K562 (cell line): Measurements from ENCODE around the gene BCL2L13. TPM values are rescaled to one million over a fixed set of nuclear protein-coding genes. Genes with fewer than 3 reads are reported as not detected.
A peak's percentile ranks its signal among the peaks of the same experiment; 100 is the strongest.

Experiments used
- CBFB ChIP-seq: sonication (generic); formaldehyde crosslinking; IDR thresholded peaks from 2 replicates; pipeline ENCODE4 v1.4.0; 2020; ENCODE audit warnings: mild to moderate bottlenecking, missing genetic modification reagents
- NCOA1 ChIP-seq: fragments of 450-650 bp; IDR thresholded peaks from 2 replicates; pipeline ENCODE4 v1.6.1; 2016; ENCODE audit warnings: low read depth
- SMARCA4 ChIP-seq: fragments of 450-650 bp; IDR thresholded peaks from 2 replicates; pipeline ENCODE4 v1.6.1; 2016
- TAF15 ChIP-seq: fragments of 200-400 bp; formaldehyde crosslinking; IDR thresholded peaks from 2 replicates; pipeline ENCODE4 v1.6.1; 2017; ENCODE audit warnings: mild to moderate bottlenecking, low read depth, low read length, moderate library complexity
- TAF7 ChIP-seq: fragments of 450-650 bp; IDR thresholded peaks from 2 replicates; pipeline ENCODE4 v1.6.1; 2016; ENCODE audit warnings: missing genetic modification characterization, missing compliant biosample characterization
- ZNF124 ChIP-seq: sonication (generic); formaldehyde crosslinking; IDR thresholded peaks from 2 replicates; pipeline ENCODE4 v1.8.1; 2022; ENCODE audit warnings: missing genetic modification reagents
- ZNF140 ChIP-seq: fragments of 250-450 bp; sonication (Bioruptor Pico); IDR thresholded peaks from 2 replicates; pipeline ENCODE4 v1.8.0; 2021; ENCODE audit warnings: moderate library complexity, mild to moderate bottlenecking, inconsistent platforms
- polyA plus RNA-seq, 8 experiments: library from polyadenylated mRNA; depleted of rRNA in 4 of 8; stranded (reverse) in 5 of 8; unstranded in 3 of 8; fragments of >200 nt; fragmentation: Nextera tagmentation in 2 of 8; fragmentation: Illumina TruSeq in 1 of 8; extraction: Ambion mirVana in 2 of 8; extraction: Trizol in 1 of 8; gene quantifications; 2 replicates each; pipeline versions ENCODE4 v1.2.1 to v1.2.3, GENCODE V29; 2011 to 2014; ENCODE audit warnings: inconsistent platforms in 1 of 8, missing spikeins in 1 of 8
- total RNA-seq, 7 experiments: library from RNA; depleted of rRNA in 6 of 7; stranded (reverse); fragments of >200 nt in 6 of 7; fragmentation: Illumina TruSeq in 2 of 7; extraction: Trizol in 2 of 7; gene quantifications; 2 replicates each; pipeline versions ENCODE4 v1.2.1 to v1.2.3, GENCODE V29; 2011 to 2021; ENCODE audit warnings: low replicate concordance in 1 of 7
- TF ChIP-seq, protein P1 (sequence below): fragments of 450-650 bp; IDR thresholded peaks from 2 replicates; pipeline ENCODE4 v1.6.1; 2016; ENCODE audit warnings: mild to moderate bottlenecking, moderate library complexity
- TF ChIP-seq, protein P2 (sequence below): fragments of 250-450 bp; sonication (Bioruptor Pico); IDR thresholded peaks from 2 replicates; pipeline ENCODE4 v1.8.0; 2021; ENCODE audit warnings: mild to moderate bottlenecking, moderate library complexity
- TF ChIP-seq, protein P3 (sequence below): fragments of 250-450 bp; sonication (Bioruptor Pico); IDR thresholded peaks from 2 replicates; pipeline ENCODE4 v1.8.0; 2021; ENCODE audit warnings: moderate library complexity, mild to moderate bottlenecking, inconsistent platforms

Gene BCL2L13
- total and polyA plus RNA-seq, 9 of the 15 experiments (the other 6 are each of a cell fraction or from before 2014, with no cell fraction given): 41.5 to 63.4 (median 56.5) TPM

DNA sequence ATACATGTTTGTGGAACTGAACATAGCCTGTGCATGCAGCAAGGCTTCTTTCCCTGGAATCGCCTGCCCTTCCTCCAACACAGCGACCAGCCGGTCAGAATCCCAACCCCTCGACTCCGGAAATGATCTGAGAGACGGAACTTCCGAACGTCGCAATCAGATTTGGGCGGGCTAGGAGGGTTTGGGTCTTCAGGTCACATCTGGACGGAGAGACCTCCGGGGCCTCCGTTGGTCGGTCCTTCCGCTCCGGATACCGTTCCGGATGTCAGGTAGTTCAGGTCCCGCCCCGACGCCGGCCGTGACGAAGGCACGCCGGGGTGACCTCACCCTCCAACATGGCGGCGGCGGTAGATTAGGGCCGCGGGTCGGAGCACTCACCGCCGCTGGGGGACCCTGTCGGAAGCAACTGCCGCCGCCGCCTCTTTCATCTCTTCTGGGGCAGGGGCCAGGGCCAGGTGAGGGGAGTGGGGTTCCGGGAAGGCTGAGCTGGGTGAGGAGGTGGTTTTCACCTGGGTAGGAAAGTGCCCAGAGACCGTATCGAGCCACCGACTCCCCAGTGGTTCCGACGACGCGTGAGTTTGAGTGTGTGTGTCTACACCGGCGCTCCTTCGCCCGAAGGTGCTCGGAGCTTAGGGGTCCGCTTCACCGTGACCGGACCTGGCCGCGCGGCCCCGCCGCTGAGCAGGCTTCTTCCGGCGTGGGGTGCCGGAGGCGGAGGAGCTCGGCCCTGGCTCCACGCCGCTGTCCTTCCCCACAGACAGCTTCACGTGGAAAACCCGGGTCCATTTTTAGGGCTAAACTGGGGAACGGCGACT is at the start of gene BCL2L13 (continued):
- TF ChIP-seq, protein P1, sequence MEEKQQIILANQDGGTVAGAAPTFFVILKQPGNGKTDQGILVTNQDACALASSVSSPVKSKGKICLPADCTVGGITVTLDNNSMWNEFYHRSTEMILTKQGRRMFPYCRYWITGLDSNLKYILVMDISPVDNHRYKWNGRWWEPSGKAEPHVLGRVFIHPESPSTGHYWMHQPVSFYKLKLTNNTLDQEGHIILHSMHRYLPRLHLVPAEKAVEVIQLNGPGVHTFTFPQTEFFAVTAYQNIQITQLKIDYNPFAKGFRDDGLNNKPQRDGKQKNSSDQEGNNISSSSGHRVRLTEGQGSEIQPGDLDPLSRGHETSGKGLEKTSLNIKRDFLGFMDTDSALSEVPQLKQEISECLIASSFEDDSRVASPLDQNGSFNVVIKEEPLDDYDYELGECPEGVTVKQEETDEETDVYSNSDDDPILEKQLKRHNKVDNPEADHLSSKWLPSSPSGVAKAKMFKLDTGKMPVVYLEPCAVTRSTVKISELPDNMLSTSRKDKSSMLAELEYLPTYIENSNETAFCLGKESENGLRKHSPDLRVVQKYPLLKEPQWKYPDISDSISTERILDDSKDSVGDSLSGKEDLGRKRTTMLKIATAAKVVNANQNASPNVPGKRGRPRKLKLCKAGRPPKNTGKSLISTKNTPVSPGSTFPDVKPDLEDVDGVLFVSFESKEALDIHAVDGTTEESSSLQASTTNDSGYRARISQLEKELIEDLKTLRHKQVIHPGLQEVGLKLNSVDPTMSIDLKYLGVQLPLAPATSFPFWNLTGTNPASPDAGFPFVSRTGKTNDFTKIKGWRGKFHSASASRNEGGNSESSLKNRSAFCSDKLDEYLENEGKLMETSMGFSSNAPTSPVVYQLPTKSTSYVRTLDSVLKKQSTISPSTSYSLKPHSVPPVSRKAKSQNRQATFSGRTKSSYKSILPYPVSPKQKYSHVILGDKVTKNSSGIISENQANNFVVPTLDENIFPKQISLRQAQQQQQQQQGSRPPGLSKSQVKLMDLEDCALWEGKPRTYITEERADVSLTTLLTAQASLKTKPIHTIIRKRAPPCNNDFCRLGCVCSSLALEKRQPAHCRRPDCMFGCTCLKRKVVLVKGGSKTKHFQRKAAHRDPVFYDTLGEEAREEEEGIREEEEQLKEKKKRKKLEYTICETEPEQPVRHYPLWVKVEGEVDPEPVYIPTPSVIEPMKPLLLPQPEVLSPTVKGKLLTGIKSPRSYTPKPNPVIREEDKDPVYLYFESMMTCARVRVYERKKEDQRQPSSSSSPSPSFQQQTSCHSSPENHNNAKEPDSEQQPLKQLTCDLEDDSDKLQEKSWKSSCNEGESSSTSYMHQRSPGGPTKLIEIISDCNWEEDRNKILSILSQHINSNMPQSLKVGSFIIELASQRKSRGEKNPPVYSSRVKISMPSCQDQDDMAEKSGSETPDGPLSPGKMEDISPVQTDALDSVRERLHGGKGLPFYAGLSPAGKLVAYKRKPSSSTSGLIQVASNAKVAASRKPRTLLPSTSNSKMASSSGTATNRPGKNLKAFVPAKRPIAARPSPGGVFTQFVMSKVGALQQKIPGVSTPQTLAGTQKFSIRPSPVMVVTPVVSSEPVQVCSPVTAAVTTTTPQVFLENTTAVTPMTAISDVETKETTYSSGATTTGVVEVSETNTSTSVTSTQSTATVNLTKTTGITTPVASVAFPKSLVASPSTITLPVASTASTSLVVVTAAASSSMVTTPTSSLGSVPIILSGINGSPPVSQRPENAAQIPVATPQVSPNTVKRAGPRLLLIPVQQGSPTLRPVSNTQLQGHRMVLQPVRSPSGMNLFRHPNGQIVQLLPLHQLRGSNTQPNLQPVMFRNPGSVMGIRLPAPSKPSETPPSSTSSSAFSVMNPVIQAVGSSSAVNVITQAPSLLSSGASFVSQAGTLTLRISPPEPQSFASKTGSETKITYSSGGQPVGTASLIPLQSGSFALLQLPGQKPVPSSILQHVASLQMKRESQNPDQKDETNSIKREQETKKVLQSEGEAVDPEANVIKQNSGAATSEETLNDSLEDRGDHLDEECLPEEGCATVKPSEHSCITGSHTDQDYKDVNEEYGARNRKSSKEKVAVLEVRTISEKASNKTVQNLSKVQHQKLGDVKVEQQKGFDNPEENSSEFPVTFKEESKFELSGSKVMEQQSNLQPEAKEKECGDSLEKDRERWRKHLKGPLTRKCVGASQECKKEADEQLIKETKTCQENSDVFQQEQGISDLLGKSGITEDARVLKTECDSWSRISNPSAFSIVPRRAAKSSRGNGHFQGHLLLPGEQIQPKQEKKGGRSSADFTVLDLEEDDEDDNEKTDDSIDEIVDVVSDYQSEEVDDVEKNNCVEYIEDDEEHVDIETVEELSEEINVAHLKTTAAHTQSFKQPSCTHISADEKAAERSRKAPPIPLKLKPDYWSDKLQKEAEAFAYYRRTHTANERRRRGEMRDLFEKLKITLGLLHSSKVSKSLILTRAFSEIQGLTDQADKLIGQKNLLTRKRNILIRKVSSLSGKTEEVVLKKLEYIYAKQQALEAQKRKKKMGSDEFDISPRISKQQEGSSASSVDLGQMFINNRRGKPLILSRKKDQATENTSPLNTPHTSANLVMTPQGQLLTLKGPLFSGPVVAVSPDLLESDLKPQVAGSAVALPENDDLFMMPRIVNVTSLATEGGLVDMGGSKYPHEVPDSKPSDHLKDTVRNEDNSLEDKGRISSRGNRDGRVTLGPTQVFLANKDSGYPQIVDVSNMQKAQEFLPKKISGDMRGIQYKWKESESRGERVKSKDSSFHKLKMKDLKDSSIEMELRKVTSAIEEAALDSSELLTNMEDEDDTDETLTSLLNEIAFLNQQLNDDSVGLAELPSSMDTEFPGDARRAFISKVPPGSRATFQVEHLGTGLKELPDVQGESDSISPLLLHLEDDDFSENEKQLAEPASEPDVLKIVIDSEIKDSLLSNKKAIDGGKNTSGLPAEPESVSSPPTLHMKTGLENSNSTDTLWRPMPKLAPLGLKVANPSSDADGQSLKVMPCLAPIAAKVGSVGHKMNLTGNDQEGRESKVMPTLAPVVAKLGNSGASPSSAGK: 0 out of 2 replicates have a peak, but pooled peaks have one; percentile 3
- TF ChIP-seq ZNF124 (CRISPR knock-in tag) (no peak), TAF7 (tag) (peak; percentile 98), NCOA1 (peak; percentile 76), CBFB (CRISPR knock-in tag) (no peak; the same call in 1 of the 2 replicates), TAF15 (no peak), ZNF140 (CRISPR knock-in tag) (no peak), SMARCA4 (0 out of 2 replicates have a peak, but pooled peaks have one; percentile 70)
- TF ChIP-seq, protein P2, sequence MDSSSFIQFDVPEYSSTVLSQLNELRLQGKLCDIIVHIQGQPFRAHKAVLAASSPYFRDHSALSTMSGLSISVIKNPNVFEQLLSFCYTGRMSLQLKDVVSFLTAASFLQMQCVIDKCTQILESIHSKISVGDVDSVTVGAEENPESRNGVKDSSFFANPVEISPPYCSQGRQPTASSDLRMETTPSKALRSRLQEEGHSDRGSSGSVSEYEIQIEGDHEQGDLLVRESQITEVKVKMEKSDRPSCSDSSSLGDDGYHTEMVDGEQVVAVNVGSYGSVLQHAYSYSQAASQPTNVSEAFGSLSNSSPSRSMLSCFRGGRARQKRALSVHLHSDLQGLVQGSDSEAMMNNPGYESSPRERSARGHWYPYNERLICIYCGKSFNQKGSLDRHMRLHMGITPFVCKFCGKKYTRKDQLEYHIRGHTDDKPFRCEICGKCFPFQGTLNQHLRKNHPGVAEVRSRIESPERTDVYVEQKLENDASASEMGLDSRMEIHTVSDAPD (CRISPR knock-in tag): no peak
- TF ChIP-seq, protein P3, sequence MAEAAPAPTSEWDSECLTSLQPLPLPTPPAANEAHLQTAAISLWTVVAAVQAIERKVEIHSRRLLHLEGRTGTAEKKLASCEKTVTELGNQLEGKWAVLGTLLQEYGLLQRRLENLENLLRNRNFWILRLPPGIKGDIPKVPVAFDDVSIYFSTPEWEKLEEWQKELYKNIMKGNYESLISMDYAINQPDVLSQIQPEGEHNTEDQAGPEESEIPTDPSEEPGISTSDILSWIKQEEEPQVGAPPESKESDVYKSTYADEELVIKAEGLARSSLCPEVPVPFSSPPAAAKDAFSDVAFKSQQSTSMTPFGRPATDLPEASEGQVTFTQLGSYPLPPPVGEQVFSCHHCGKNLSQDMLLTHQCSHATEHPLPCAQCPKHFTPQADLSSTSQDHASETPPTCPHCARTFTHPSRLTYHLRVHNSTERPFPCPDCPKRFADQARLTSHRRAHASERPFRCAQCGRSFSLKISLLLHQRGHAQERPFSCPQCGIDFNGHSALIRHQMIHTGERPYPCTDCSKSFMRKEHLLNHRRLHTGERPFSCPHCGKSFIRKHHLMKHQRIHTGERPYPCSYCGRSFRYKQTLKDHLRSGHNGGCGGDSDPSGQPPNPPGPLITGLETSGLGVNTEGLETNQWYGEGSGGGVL: no peak
